NCI-H345 treated with DMSO at 0.1 percent for 48 hours (cell line): Measurements from ENCODE around the gene SUPT3H.

Experiments used
- DNase-seq: peaks from one replicate; lab custom pipeline; 2025; ENCODE audit not compliant: unreplicated experiment; lab: John Stamatoyannopoulos, UW

Gene SUPT3H

GRCh38 chr6:45394586-45395095 lies 16.9 kb upstream of the SUPT3H start:
- no peak for DNase-seq

- DNase-seq = no peak
Observed at GRCh38 chr6:45388328-45388727, 10.6 kb upstream of the SUPT3H start.

GRCh38 chr6:45387236-45387635 lies 9.5 kb upstream of the SUPT3H start:
- no peak for DNase-seq

- DNase-seq = no peak
Observed at GRCh38 chr6:45386501-45386900, 8.8 kb upstream of the SUPT3H start.

GRCh38 chr6:45382391-45382790 lies 4.7 kb upstream of the SUPT3H start:
- DNase-seq = no peak

GRCh38 chr6:45378334-45378926 lies 696 bp upstream of the SUPT3H start:
- DNase-seq = no peak

GRCh38 chr6:45377043-45377553 lies 636 bp downstream of the SUPT3H start:
- peak; percentile 29 for DNase-seq

- no peak for DNase-seq
Observed at GRCh38 chr6:45376310-45377042, 1.3 kb downstream of the SUPT3H start.

- no peak for DNase-seq
Observed at GRCh38 chr6:45375449-45375848, 2.3 kb downstream of the SUPT3H start.

- no peak for DNase-seq
Observed at GRCh38 chr6:45371924-45372573, 5.7 kb downstream of the SUPT3H start.

GRCh38 chr6:45369870-45370269 lies 7.9 kb downstream of the SUPT3H start:
- DNase-seq = no peak

GRCh38 chr6:45367999-45368398 lies 9.7 kb downstream of the SUPT3H start:
- DNase-seq = no peak

- DNase-seq = no peak
Observed at GRCh38 chr6:45366534-45366933, 11.2 kb downstream of the SUPT3H start.

- no peak for DNase-seq
Observed at GRCh38 chr6:45365036-45365435, 12.7 kb downstream of the SUPT3H start.

GRCh38 chr6:45364466-45364865 lies 13.3 kb downstream of the SUPT3H start:
- no peak for DNase-seq

- no peak for DNase-seq
Observed at GRCh38 chr6:45353654-45354053, 24.1 kb downstream of the SUPT3H start.

- DNase-seq = no peak
Observed at GRCh38 chr6:45351667-45352066, 26.1 kb downstream of the SUPT3H start.

GRCh38 chr6:45351076-45351475 lies 26.7 kb downstream of the SUPT3H start:
- no peak for DNase-seq

GRCh38 chr6:45350186-45350710 lies 27.5 kb downstream of the SUPT3H start:
- no peak for DNase-seq

- DNase-seq = no peak
Observed at GRCh38 chr6:45344900-45345299, 32.8 kb downstream of the SUPT3H start.

GRCh38 chr6:45328523-45328922 lies 49.2 kb downstream of the SUPT3H start:
- DNase-seq = no peak
